DOHH2 (cell line): ENCODE data around the gene LRRC4C.

Source experiments
- H3F3A ChIP-seq: fragments of 200-600 bp; sonication (generic), shearing (Covaris generic); 2 replicates; pipeline ENCODE4 v1.6.0; 2016; ENCODE audit warnings: antibody characterized with exemption, mild to moderate bottlenecking; ENCODE audit not compliant: control insufficient read depth, insufficient read depth
- H3K27ac ChIP-seq: fragments of 200-600 bp; sonication (generic); 2 replicates; pipeline ENCODE4 v1.5.1; 2014; ENCODE audit warnings: low read depth, mild to moderate bottlenecking, low read length, moderate library complexity
- H3K27me3 ChIP-seq: fragments of 200-600 bp; sonication (generic); 2 replicates; pipeline ENCODE4 v1.6.1; 2014; ENCODE audit warnings: mild to moderate bottlenecking, low read length, mixed read lengths; ENCODE audit not compliant: control insufficient read depth
- H3K36me3 ChIP-seq: fragments of 200-600 bp; sonication (generic); 2 replicates; pipeline ENCODE4 v1.6.1; 2014; ENCODE audit warnings: mild to moderate bottlenecking, low read length, moderate library complexity, mixed read lengths; ENCODE audit not compliant: control insufficient read depth
- H3K4me1 ChIP-seq: fragments of 200-600 bp; sonication (generic); 2 replicates; pipeline ENCODE4 v1.6.1; 2014; ENCODE audit warnings: mild to moderate bottlenecking, low read length, mixed read lengths; ENCODE audit not compliant: control insufficient read depth
- H3K4me2 ChIP-seq: fragments of 200-600 bp; sonication (generic); 2 replicates; pipeline ENCODE4 v1.6.0; 2014; ENCODE audit warnings: mild to moderate bottlenecking, low read length, moderate library complexity
- H3K4me3 ChIP-seq: fragments of 200-600 bp; sonication (generic); 2 replicates; pipeline ENCODE4 v1.5.1; 2014; ENCODE audit warnings: mild to moderate bottlenecking, low read length, mixed read lengths
- H3K79me2 ChIP-seq: fragments of 200-600 bp; sonication (generic); 2 replicates; pipeline ENCODE4 v1.6.1; 2014; ENCODE audit warnings: mild to moderate bottlenecking, low read length, mixed read lengths; ENCODE audit not compliant: control insufficient read depth
- H3K9me2 ChIP-seq: fragments of 200-600 bp; sonication (generic); replicated peaks from 2 replicates; pipeline ENCODE4 v1.6.1; 2014; ENCODE audit warnings: mild to moderate bottlenecking, low read length, mixed read lengths; ENCODE audit not compliant: control insufficient read depth
- H3K9me3 ChIP-seq: fragments of 200-600 bp; sonication (generic); 2 replicates; pipeline ENCODE4 v1.6.1; 2014; ENCODE audit warnings: antibody characterized with exemption, low read length, mixed read lengths; ENCODE audit not compliant: control insufficient read depth, insufficient read depth
- H4K20me1 ChIP-seq: fragments of 200-600 bp; sonication (generic); 2 replicates; pipeline ENCODE4 v1.6.0; 2014; ENCODE audit warnings: low read depth, mild to moderate bottlenecking, antibody characterized with exemption, low read length, moderate library complexity; ENCODE audit not compliant: control insufficient read depth, insufficient read depth
- EZH2phosphoT487 ChIP-seq: fragments of 200-600 bp; sonication (generic); IDR thresholded peaks from 2 replicates; pipeline ENCODE4 v1.6.1; 2017; ENCODE audit warnings: borderline replicate concordance, mild to moderate bottlenecking, antibody characterized with exemption, low read length, moderate library complexity, mixed read lengths
- TF ChIP-seq, protein P1 (sequence below): fragments of 200-600 bp; sonication (generic); IDR thresholded peaks from one replicate; pipeline ENCODE4 v1.5.1; 2014; ENCODE audit warnings: antibody characterized with exemption, mild to moderate bottlenecking, low read depth, low read length; ENCODE audit not compliant: poor library complexity, severe bottlenecking

LRRC4C gene

DNA sequence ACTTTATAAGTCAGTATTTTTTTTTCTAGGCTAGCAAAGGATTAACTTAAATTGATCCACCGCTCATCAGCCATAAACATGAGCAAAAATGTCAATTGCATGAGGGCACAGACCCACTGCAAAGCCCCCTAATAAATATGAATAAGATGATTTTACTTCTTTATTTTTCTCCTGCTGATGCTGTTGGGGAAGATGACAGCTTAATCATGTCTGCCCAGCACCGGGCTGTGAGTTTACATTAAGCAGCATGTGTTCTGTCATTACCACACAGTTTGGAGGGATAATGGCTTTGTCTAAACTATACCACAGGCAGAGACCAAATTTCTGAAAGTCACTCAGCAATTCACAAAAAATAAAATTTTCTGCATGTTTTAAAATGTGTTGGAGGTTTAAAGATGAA is 346.3 kb downstream of the LRRC4C start:
- no peaks in the 10 kb centered on the region for H3K9me2 ChIP-seq

DNA sequence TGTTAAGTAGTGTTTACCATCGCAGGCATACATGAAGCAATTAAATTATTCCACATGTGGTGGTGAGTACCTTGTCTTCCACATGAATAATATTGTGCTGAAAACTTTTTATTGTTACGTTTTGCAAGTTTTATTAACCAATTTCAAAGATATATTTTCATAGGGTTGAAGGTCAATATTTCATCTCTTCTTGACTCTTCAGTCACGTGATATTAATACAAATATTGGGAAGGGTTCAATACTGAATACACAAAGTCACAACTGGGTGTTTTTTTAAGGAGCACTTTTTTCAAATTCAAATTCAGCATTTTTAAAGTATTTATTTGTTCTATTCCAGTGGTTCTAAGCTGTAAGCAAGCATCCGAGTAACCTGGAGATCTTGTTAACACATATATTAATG is 348.9 kb downstream of the LRRC4C start:
- Histone ChIP-seq H3K4me1 (no peaks in the 10 kb centered on the region), H3K27me3 (no peaks in the 10 kb centered on the region), H3K79me2 (no peaks in the 10 kb centered on the region), H3F3A (no peaks in the 10 kb centered on the region), H3K4me2 (no peak overlapping the region), H3K9me2 (no peaks in the 10 kb centered on the region), H3K9me3 (no peaks in the 10 kb centered on the region), H3K4me3 (no peak overlapping the region), H4K20me1 (no peaks in the 10 kb centered on the region), H3K27ac (no peak overlapping the region), H3K36me3 (no peaks in the 10 kb centered on the region)
- TF ChIP-seq, protein P1, sequence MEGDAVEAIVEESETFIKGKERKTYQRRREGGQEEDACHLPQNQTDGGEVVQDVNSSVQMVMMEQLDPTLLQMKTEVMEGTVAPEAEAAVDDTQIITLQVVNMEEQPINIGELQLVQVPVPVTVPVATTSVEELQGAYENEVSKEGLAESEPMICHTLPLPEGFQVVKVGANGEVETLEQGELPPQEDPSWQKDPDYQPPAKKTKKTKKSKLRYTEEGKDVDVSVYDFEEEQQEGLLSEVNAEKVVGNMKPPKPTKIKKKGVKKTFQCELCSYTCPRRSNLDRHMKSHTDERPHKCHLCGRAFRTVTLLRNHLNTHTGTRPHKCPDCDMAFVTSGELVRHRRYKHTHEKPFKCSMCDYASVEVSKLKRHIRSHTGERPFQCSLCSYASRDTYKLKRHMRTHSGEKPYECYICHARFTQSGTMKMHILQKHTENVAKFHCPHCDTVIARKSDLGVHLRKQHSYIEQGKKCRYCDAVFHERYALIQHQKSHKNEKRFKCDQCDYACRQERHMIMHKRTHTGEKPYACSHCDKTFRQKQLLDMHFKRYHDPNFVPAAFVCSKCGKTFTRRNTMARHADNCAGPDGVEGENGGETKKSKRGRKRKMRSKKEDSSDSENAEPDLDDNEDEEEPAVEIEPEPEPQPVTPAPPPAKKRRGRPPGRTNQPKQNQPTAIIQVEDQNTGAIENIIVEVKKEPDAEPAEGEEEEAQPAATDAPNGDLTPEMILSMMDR: no peak
- no peak for TF ChIP-seq EZH2phosphoT487

More for the DNA sequence above, 346.3 kb downstream of the LRRC4C start:
- Histone ChIP-seq H3K27ac (no peak overlapping the region), H3K9me3 (no peaks in the 10 kb centered on the region), H3K4me2 (no peak overlapping the region), H3K4me1 (no peaks in the 10 kb centered on the region), H3K4me3 (no peak overlapping the region), H3K79me2 (no peaks in the 10 kb centered on the region), H4K20me1 (no peaks in the 10 kb centered on the region), H3K27me3 (no peaks in the 10 kb centered on the region), H3K36me3 (no peaks in the 10 kb centered on the region), H3F3A (no peaks in the 10 kb centered on the region)
- TF ChIP-seq, protein P1: no peak
- TF ChIP-seq EZH2phosphoT487: no peak

DNA sequence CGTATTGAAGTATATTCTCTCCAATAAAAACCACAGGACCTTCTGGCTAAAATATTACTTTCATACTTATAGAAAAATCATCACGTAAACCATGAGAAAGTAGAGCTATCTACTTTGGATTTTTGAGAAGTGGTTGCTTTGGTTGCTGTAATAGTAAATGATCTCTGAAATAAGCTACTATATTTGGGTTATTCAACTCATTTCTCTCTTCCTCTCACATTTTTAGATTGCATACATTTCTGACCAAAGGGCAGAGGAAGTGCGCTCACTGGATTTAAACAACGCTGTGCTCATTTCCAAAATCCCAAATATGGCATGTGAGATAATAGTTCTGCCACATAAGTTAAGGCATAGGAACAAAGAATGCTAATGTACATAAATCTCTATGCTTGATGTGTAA is 357.0 kb downstream of the LRRC4C start:
- Histone ChIP-seq H3K4me3 (no peak overlapping the region), H3K36me3 (no peaks in the 10 kb centered on the region), H3K79me2 (no peaks in the 10 kb centered on the region), H3K4me1 (no peaks in the 10 kb centered on the region), H4K20me1 (no peaks in the 10 kb centered on the region), H3K27me3 (no peaks in the 10 kb centered on the region), H3K9me2 (no peaks in the 10 kb centered on the region), H3K9me3 (peaks cover 4% of the 10 kb centered on the region; the same call in 1 of the 2 replicates), H3K27ac (no peak overlapping the region), H3K4me2 (no peak overlapping the region), H3F3A (no peaks in the 10 kb centered on the region)
- TF ChIP-seq, protein P1: no peak
- no peak for TF ChIP-seq EZH2phosphoT487
